Measurements from ENCODE around the gene LRRC45. TPM values are rescaled to one million over a fixed set of nuclear protein-coding genes. Genes with fewer than 3 reads are reported as not detected.

LRRC45 gene
- total and polyA plus RNA-seq, 9 of the 15 experiments (the other 6 are each of a cell fraction or from before 2014, with no cell fraction given): 3.5 to 21.5 (median 11.2) TPM; not detected in 2

DNA sequence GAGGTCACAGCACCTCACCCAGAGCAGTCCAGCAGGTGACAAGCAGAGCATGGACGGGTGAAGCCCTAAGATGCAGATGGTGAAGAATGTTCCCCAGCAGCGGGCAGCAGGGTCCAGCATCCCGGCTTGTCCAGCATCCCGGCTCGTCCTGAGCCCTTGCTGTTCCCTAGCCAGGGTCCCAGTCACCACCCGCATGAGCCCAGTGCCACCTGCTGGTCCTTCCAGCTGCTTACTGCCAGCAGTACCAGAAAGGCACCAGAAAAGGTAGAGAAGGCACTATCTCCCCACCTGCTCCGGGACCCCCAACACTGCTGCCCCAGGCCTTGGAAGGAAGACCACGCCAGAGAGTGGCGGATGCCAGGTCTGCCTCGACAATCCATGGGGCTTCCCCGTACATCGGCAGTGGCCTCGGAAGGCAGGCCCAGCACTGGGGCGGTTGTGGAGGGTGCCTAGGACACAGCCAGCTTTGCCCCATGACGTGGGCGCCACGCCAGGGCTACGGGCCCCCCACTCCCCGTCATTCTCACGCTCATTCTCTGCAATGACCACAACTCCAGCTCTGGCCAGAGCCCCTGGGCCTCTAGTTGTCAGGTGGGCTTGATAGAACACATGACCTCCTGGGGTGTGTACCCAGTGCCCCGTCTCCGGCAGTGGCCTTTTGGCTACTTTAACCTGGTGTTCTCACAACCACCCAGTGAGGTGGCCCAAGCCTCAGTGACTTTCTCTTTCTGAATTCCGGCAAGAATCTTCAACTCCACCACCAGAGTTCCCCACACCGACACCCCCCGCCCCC is 1.8 kb upstream of the LRRC45 start (continued):
- TF ChIP-seq, protein P1, sequence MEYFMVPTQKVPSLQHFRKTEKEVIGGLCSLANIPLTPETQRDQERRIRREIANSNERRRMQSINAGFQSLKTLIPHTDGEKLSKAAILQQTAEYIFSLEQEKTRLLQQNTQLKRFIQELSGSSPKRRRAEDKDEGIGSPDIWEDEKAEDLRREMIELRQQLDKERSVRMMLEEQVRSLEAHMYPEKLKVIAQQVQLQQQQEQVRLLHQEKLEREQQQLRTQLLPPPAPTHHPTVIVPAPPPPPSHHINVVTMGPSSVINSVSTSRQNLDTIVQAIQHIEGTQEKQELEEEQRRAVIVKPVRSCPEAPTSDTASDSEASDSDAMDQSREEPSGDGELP (CRISPR knock-in tag; IDR thresholded peaks at IDR 0.05; ENCODE audit: borderline replicate concordance): 0 out of 2 replicates have a peak, but pooled peaks have one; percentile 8
- TF ChIP-seq CBFA2T3 (IDR thresholded peaks at IDR 0.05) (peak; percentile 68; the same call in 1 of the 2 replicates), PCBP2 (IDR thresholded peaks at IDR 0.05; ENCODE audit: low read depth, low read length, poor library complexity, severe bottlenecking) (no peak), ZZZ3 (IDR thresholded peaks at IDR 0.05) (no peak), ZNF174 (CRISPR knock-in tag; IDR thresholded peaks at IDR 0.05) (no peak), CTBP1 (IDR thresholded peaks at IDR 0.05; ENCODE audit: borderline replicate concordance) (peak; percentile 26; the same call in 1 of the 2 replicates), ADNP (tag; IDR thresholded peaks at IDR 0.05) (no peak), RFX5 (IDR thresholded peaks at IDR 0.05; ENCODE audit: low read depth, low read length) (no peak)
- TF ChIP-seq, protein P2, sequence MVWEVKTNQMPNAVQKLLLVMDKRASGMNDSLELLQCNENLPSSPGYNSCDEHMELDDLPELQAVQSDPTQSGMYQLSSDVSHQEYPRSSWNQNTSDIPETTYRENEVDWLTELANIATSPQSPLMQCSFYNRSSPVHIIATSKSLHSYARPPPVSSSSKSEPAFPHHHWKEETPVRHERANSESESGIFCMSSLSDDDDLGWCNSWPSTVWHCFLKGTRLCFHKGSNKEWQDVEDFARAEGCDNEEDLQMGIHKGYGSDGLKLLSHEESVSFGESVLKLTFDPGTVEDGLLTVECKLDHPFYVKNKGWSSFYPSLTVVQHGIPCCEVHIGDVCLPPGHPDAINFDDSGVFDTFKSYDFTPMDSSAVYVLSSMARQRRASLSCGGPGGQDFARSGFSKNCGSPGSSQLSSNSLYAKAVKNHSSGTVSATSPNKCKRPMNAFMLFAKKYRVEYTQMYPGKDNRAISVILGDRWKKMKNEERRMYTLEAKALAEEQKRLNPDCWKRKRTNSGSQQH (CRISPR knock-in tag; IDR thresholded peaks at IDR 0.05): no peak
- TF ChIP-seq, protein P3, sequence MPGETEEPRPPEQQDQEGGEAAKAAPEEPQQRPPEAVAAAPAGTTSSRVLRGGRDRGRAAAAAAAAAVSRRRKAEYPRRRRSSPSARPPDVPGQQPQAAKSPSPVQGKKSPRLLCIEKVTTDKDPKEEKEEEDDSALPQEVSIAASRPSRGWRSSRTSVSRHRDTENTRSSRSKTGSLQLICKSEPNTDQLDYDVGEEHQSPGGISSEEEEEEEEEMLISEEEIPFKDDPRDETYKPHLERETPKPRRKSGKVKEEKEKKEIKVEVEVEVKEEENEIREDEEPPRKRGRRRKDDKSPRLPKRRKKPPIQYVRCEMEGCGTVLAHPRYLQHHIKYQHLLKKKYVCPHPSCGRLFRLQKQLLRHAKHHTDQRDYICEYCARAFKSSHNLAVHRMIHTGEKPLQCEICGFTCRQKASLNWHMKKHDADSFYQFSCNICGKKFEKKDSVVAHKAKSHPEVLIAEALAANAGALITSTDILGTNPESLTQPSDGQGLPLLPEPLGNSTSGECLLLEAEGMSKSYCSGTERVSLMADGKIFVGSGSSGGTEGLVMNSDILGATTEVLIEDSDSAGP (CRISPR knock-in tag; IDR thresholded peaks at IDR 0.05): no peak
- TF ChIP-seq, protein P4, sequence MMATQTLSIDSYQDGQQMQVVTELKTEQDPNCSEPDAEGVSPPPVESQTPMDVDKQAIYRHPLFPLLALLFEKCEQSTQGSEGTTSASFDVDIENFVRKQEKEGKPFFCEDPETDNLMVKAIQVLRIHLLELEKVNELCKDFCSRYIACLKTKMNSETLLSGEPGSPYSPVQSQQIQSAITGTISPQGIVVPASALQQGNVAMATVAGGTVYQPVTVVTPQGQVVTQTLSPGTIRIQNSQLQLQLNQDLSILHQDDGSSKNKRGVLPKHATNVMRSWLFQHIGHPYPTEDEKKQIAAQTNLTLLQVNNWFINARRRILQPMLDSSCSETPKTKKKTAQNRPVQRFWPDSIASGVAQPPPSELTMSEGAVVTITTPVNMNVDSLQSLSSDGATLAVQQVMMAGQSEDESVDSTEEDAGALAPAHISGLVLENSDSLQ (IDR thresholded peaks at IDR 0.05): no peak
- TF ChIP-seq, protein P5, sequence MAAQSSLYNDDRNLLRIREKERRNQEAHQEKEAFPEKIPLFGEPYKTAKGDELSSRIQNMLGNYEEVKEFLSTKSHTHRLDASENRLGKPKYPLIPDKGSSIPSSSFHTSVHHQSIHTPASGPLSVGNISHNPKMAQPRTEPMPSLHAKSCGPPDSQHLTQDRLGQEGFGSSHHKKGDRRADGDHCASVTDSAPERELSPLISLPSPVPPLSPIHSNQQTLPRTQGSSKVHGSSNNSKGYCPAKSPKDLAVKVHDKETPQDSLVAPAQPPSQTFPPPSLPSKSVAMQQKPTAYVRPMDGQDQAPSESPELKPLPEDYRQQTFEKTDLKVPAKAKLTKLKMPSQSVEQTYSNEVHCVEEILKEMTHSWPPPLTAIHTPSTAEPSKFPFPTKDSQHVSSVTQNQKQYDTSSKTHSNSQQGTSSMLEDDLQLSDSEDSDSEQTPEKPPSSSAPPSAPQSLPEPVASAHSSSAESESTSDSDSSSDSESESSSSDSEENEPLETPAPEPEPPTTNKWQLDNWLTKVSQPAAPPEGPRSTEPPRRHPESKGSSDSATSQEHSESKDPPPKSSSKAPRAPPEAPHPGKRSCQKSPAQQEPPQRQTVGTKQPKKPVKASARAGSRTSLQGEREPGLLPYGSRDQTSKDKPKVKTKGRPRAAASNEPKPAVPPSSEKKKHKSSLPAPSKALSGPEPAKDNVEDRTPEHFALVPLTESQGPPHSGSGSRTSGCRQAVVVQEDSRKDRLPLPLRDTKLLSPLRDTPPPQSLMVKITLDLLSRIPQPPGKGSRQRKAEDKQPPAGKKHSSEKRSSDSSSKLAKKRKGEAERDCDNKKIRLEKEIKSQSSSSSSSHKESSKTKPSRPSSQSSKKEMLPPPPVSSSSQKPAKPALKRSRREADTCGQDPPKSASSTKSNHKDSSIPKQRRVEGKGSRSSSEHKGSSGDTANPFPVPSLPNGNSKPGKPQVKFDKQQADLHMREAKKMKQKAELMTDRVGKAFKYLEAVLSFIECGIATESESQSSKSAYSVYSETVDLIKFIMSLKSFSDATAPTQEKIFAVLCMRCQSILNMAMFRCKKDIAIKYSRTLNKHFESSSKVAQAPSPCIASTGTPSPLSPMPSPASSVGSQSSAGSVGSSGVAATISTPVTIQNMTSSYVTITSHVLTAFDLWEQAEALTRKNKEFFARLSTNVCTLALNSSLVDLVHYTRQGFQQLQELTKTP (IDR thresholded peaks at IDR 0.05; ENCODE audit: low read depth in 1 of 2, partially characterized antibody in 2 of 2): no peak
- TF ChIP-seq, protein P6, sequence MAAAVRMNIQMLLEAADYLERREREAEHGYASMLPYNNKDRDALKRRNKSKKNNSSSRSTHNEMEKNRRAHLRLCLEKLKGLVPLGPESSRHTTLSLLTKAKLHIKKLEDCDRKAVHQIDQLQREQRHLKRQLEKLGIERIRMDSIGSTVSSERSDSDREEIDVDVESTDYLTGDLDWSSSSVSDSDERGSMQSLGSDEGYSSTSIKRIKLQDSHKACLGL (CRISPR knock-in tag; IDR thresholded peaks at IDR 0.05; ENCODE audit: borderline replicate concordance, poor library complexity, severe bottlenecking): no peak
